OCI-LY3 (cell line): Measurements from ENCODE around the gene GSTK1.
A peak's percentile ranks its signal among the peaks of the same experiment; 100 is the strongest.

Source experiments
- H2AFZ ChIP-seq: fragments of 200-600, 300-600 bp; shearing (Covaris generic); 2 replicates; pipeline ENCODE4 v1.6.0; 2014; ENCODE audit warnings: antibody characterized with exemption, low read depth, low read length
- H3K27ac ChIP-seq: fragments of 200-600, 300-600 bp; sonication (generic); 2 replicates; pipeline ENCODE4 v1.5.1; 2014; ENCODE audit warnings: mild to moderate bottlenecking, low read length, moderate library complexity, mixed read lengths
- H3K27me3 ChIP-seq: fragments of 200-600, 300-600 bp; sonication (generic); 2 replicates; pipeline ENCODE4 v1.6.1; 2014; ENCODE audit warnings: low read depth, low read length, mixed read lengths
- H3K36me3 ChIP-seq: fragments of 200-600, 300-600 bp; sonication (generic); replicated peaks from 2 replicates; pipeline ENCODE3; 2014; ENCODE audit warnings: low read depth, low read length, mixed read lengths
- H3K4me1 ChIP-seq: fragments of 300-600, 200-600 bp; sonication (generic); 2 replicates; pipeline ENCODE4 v1.6.1; 2014; ENCODE audit warnings: low read length, mixed read lengths
- H3K4me2 ChIP-seq: fragments of 200-600, 300-600 bp; sonication (generic); 2 replicates; pipeline ENCODE4 v1.6.1; 2014; ENCODE audit warnings: low read length, mixed read lengths
- H3K4me3 ChIP-seq: fragments of 300-600, 200-600 bp; sonication (generic); 2 replicates; pipeline ENCODE4 v1.5.1; 2014; ENCODE audit warnings: antibody characterized with exemption, mild to moderate bottlenecking, low read length, moderate library complexity
- H3K79me2 ChIP-seq: fragments of 300-600, 200-600 bp; shearing (Covaris generic); 2 replicates; pipeline ENCODE4 v1.6.1; 2014; ENCODE audit warnings: mild to moderate bottlenecking, low read length, mixed read lengths
- H3K9ac ChIP-seq: fragments of 300-600, 200-600 bp; shearing (Covaris generic); 2 replicates; pipeline ENCODE4 v1.6.0; 2014; ENCODE audit warnings: mild to moderate bottlenecking, low read length, moderate library complexity
- H3K9me3 ChIP-seq: fragments of 200-600, 300-600 bp; shearing (Covaris generic); 2 replicates; pipeline ENCODE4 v1.6.1; 2014; ENCODE audit warnings: low read length, mixed read lengths; ENCODE audit not compliant: insufficient read depth
- H4K20me1 ChIP-seq: fragments of 200-600, 300-600 bp; sonication (generic); 2 replicates; pipeline ENCODE4 v1.6.1; 2016; ENCODE audit warnings: low read length, mixed read lengths; ENCODE audit not compliant: insufficient read depth
- EZH2phosphoT487 ChIP-seq: fragments of 200-600 bp; shearing (Covaris generic); IDR thresholded peaks from 2 replicates; pipeline ENCODE4 v1.6.1; 2018; ENCODE audit warnings: antibody characterized with exemption, mixed run types, low read depth
- TF ChIP-seq, protein P1 (sequence below): fragments of 200-600, 300-600 bp; sonication (generic); IDR thresholded peaks from 2 replicates; pipeline ENCODE4 v1.5.1; 2014; ENCODE audit warnings: antibody characterized with exemption, low read length, low read depth

GSTK1 gene

DNA sequence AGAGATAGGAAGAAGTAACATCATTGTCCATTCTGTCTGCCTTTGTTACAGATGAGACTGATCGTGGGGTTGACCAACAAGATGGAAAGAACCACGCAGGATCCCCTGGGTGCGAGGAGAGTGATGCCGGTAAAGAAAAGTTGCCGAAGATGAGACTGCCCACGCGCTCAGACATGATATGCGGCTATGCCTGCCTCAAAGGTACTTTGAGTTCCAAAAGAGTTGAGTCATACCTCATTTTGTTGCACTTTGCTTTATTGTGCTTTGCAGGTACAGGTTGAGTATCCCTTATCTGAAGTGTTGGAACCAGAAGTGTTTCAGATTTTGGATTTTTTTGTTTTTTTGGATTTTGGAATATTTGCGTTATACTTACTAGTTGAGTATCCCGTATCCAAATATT is 40.5 kb downstream of the GSTK1 start:
- TF ChIP-seq, protein P1, sequence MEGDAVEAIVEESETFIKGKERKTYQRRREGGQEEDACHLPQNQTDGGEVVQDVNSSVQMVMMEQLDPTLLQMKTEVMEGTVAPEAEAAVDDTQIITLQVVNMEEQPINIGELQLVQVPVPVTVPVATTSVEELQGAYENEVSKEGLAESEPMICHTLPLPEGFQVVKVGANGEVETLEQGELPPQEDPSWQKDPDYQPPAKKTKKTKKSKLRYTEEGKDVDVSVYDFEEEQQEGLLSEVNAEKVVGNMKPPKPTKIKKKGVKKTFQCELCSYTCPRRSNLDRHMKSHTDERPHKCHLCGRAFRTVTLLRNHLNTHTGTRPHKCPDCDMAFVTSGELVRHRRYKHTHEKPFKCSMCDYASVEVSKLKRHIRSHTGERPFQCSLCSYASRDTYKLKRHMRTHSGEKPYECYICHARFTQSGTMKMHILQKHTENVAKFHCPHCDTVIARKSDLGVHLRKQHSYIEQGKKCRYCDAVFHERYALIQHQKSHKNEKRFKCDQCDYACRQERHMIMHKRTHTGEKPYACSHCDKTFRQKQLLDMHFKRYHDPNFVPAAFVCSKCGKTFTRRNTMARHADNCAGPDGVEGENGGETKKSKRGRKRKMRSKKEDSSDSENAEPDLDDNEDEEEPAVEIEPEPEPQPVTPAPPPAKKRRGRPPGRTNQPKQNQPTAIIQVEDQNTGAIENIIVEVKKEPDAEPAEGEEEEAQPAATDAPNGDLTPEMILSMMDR: no peak
- TF ChIP-seq EZH2phosphoT487: no peak

DNA sequence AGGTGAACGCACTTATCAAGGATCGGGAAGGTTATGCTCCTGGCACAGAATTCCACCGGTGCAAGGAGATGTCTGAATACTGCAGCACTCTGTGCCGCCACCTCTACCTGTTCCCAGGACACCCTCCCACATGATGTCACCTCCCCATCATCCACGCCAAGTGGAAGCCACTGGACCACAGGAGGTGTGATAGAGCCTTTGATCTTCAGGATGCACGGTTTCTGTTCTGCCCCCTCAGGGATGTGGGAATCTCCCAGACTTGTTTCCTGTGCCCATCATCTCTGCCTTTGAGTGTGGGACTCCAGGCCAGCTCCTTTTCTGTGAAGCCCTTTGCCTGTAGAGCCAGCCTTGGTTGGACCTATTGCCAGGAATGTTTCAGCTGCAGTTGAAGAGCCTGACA is 41.7 kb downstream of the GSTK1 start:
- Histone ChIP-seq H3K36me3 (peaks cover 81% of the 10 kb centered on the region), H4K20me1 (peaks cover 5% of the 10 kb centered on the region; the same call in 1 of the 2 replicates), H3K4me1 (peaks cover 7% of the 10 kb centered on the region), H3K27ac (no peak overlapping the region), H3K4me3 (no peak overlapping the region), H3K79me2 (no peaks in the 10 kb centered on the region), H3K9me3 (no peaks in the 10 kb centered on the region), H2AFZ (no peak overlapping the region), H3K4me2 (no peak overlapping the region), H3K9ac (no peak overlapping the region), H3K27me3 (no peaks in the 10 kb centered on the region)
- TF ChIP-seq EZH2phosphoT487: no peak
- TF ChIP-seq, protein P1: no peak

More for the DNA sequence above, 40.5 kb downstream of the GSTK1 start:
- H3K4me2 ChIP-seq: no peak overlapping the region
- peaks cover 80% of the 10 kb centered on the region for H3K36me3 ChIP-seq
- H3K9me3 ChIP-seq: no peaks in the 10 kb centered on the region
- H3K79me2 ChIP-seq: no peaks in the 10 kb centered on the region
- H3K27me3 ChIP-seq: no peaks in the 10 kb centered on the region
- H3K4me1 ChIP-seq: peaks cover 7% of the 10 kb centered on the region
- peaks cover 5% of the 10 kb centered on the region; the same call in 1 of the 2 replicates for H4K20me1 ChIP-seq
- no peak overlapping the region for H3K27ac ChIP-seq
- H2AFZ ChIP-seq: no peak overlapping the region
- no peak overlapping the region for H3K4me3 ChIP-seq
- no peak overlapping the region for H3K9ac ChIP-seq

DNA sequence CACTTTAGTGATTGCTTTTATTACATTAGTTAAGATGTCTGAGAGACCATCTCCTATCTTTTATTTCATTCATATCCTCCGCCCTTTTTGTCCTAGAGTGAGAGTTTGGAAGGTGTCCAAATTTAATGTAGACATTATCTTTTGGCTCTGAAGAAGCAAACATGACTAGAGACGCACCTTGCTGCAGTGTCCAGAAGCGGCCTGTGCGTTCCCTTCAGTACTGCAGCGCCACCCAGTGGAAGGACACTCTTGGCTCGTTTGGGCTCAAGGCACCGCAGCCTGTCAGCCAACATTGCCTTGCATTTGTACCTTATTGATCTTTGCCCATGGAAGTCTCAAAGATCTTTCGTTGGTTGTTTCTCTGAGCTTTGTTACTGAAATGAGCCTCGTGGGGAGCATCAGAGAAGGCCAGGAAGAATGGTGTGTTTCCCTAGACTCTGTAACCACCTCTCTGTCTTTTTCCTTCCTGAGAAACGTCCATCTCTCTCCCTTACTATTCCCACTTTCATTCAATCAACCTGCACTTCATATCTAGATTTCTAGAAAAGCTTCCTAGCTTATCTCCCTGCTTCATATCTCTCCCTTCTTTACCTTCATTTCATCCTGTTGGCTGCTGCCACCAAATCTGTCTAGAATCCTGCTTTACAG is 42.3 kb downstream of the GSTK1 start:
- H3K36me3 ChIP-seq: peaks cover 75% of the 10 kb centered on the region
- peaks cover 7% of the 10 kb centered on the region for H3K4me1 ChIP-seq
- H3K79me2 ChIP-seq: no peaks in the 10 kb centered on the region
- no peak overlapping the region for H3K4me2 ChIP-seq
- H2AFZ ChIP-seq: no peak overlapping the region
- no peak overlapping the region for H3K27ac ChIP-seq
- no peak overlapping the region for H3K4me3 ChIP-seq
- no peaks in the 10 kb centered on the region for H3K27me3 ChIP-seq
- H4K20me1 ChIP-seq: peaks cover 5% of the 10 kb centered on the region; the same call in 1 of the 2 replicates
- H3K9ac ChIP-seq: no peak overlapping the region
- TF ChIP-seq, protein P1: peak; percentile 75
- TF ChIP-seq EZH2phosphoT487: no peak
- no peaks in the 10 kb centered on the region for H3K9me3 ChIP-seq

DNA sequence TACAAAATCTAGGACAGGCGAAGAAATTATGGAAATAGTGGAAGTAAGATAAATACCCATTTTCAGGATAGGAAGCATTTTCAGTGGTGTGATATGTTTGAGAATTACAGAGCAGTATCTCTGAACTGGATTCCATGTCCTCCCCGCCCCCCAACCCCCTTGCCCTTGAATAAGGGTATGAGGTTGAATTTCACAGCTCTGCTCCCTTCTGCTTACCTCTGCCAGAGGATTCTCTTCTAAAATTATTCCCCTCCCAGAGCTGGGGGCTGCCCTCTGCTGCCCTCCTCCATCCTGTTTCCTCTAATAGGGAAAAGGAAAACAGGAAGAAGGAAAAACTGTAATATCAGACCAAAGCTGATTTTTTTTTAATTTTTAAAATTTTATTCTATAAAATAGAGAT is 45.4 kb downstream of the GSTK1 start:
- H3K36me3 ChIP-seq: peaks cover 53% of the 10 kb centered on the region
- H4K20me1 ChIP-seq: peaks cover 5% of the 10 kb centered on the region; the same call in 1 of the 2 replicates
- no peak overlapping the region for H2AFZ ChIP-seq
- H3K4me2 ChIP-seq: no peak overlapping the region
- H3K9ac ChIP-seq: no peak overlapping the region
- no peak overlapping the region for H3K27ac ChIP-seq
- TF ChIP-seq, protein P1: no peak
- TF ChIP-seq EZH2phosphoT487: no peak
- H3K9me3 ChIP-seq: no peaks in the 10 kb centered on the region
- no peaks in the 10 kb centered on the region for H3K79me2 ChIP-seq
- H3K4me1 ChIP-seq: peaks cover 7% of the 10 kb centered on the region
- H3K27me3 ChIP-seq: no peaks in the 10 kb centered on the region
- H3K4me3 ChIP-seq: no peak overlapping the region
